Ovary (tissue), 3 donors: ENCODE measurements around the gene ZNF217.

Source experiments
- CTCF ChIP-seq, 3 donors: fragments of 450-650 bp in 2 of 3; fragments of 200-600 bp in 1 of 3; IDR thresholded peaks; one replicate each; pipeline versions ENCODE4 v1.5.1 to v1.8.0; 2016 to 2022; ENCODE audit warnings: antibody characterized with exemption in 3 of 3, mild to moderate bottlenecking in 1 of 3
- EP300 ChIP-seq: sonication (generic); formaldehyde crosslinking; IDR thresholded peaks from one replicate; pipeline ENCODE4 v1.6.1; 2017; ENCODE audit warnings: antibody characterized with exemption
- POLR2A ChIP-seq: fragments of 450-650 bp; IDR thresholded peaks from one replicate; pipeline ENCODE4 v1.6.1; 2017; ENCODE audit warnings: antibody characterized with exemption, mild to moderate bottlenecking, moderate library complexity
- donor health status: DM: no; HTN: no; CAD: no.

GRCh38 chr20:53517146-53517545 lies 76.5 kb downstream of the ZNF217 start:
- TF ChIP-seq POLR2A (no peak), CTCF (IDR thresholded peaks at IDR 0.05) (no peak), EP300 (no peak)
